Measurements from ENCODE around the gene TPO. TPM values are rescaled to one million over a fixed set of nuclear protein-coding genes. Genes with fewer than 3 reads are reported as not detected.

Gene TPO
- polyA plus RNA-seq, 1 donor from 2014 or later, result not detected

- Histone ChIP-seq H4K20me1 (ENCODE audit: insufficient read depth) (no peaks in the 10 kb centered on the region), H3F3A (ENCODE audit: insufficient read depth, low read length, poor library complexity, severe bottlenecking) (no peaks in the 10 kb centered on the region), H3K9me2 (ENCODE audit: insufficient read depth, low read length) (no peaks in the 10 kb centered on the region), H2AFZ (ENCODE audit: low read depth, low read length) (no peak overlapping the region), H3K9me3 (ENCODE audit: low read length) (no peaks in the 10 kb centered on the region), H3K4me3 (ENCODE audit: low read length) (no peak overlapping the region), H3K9ac (ENCODE audit: low read length) (no peak overlapping the region), H3K36me3 (ENCODE audit: insufficient read depth, low read length) (no peaks in the 10 kb centered on the region), H3K27ac (ENCODE audit: low read length) (no peak overlapping the region), H3K27me3 (ENCODE audit: insufficient read depth, low read depth, low read length) (no peaks in the 10 kb centered on the region), H3K4me2 (ENCODE audit: low read length) (no peak overlapping the region), H3K79me2 (replicated peaks; ENCODE audit: insufficient read depth, low read length) (no peaks in the 10 kb centered on the region)
- TF ChIP-seq POLR2AphosphoS5 (IDR thresholded peaks at IDR 0.05), result no peak
Measured at GRCh38 chr2:1497122-1497611, 83.9 kb downstream of the TPO start.

DNA sequence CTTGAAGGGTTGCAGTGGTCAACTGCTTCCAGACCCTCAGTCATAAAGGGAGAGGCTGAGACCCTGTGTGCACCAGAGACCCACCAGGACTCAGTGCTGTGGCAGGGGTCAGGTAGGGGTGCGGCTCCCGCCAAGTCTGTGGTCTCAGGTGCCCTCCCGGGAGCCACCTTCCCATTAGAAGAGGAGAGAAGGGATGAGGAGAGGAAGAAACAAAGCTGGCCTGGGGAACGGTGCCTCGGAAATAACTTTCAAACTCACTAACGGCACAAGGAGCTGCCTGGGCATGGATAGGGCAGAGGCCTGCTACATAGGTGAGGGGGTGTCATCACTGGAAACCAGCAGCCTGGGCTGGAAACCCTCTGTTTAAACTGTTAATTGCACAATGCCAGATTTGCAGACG, 84.9 kb downstream of the TPO start:
- Histone ChIP-seq H3K9me3 (ENCODE audit: low read length) (no peaks in the 10 kb centered on the region), H4K20me1 (ENCODE audit: insufficient read depth) (no peaks in the 10 kb centered on the region), H3K27me3 (ENCODE audit: insufficient read depth, low read depth, low read length) (no peaks in the 10 kb centered on the region), H3F3A (ENCODE audit: insufficient read depth, low read length, poor library complexity, severe bottlenecking) (no peaks in the 10 kb centered on the region), H2AFZ (ENCODE audit: low read depth, low read length) (no peak overlapping the region), H3K4me2 (ENCODE audit: low read length) (no peak overlapping the region), H3K27ac (ENCODE audit: low read length) (no peak overlapping the region), H3K79me2 (replicated peaks; ENCODE audit: insufficient read depth, low read length) (no peaks in the 10 kb centered on the region), H3K4me3 (ENCODE audit: low read length) (no peak overlapping the region), H3K9me2 (ENCODE audit: insufficient read depth, low read length) (no peaks in the 10 kb centered on the region), H3K36me3 (ENCODE audit: insufficient read depth, low read length) (no peaks in the 10 kb centered on the region), H3K9ac (ENCODE audit: low read length) (no peak overlapping the region)
- TF ChIP-seq TAF1 (IDR thresholded peaks at IDR 0.05; ENCODE audit: low read depth) (no peak), RAD21 (conservative IDR thresholded peaks at IDR 0.05) (no peak), EP300 (conservative IDR thresholded peaks at IDR 0.05; ENCODE audit: poor library complexity, severe bottlenecking) (no peak), POLR2AphosphoS5 (IDR thresholded peaks at IDR 0.05) (no peak), EZH2 (IDR thresholded peaks at IDR 0.05; ENCODE audit: borderline replicate concordance, insufficient read depth, low read length, poor library complexity, severe bottlenecking) (no peak), SMC3 (conservative IDR thresholded peaks at IDR 0.05; ENCODE audit: poor library complexity) (no peak), MXI1 (conservative IDR thresholded peaks at IDR 0.05; ENCODE audit: poor library complexity, severe bottlenecking) (no peak)
- TF ChIP-seq, protein P1, sequence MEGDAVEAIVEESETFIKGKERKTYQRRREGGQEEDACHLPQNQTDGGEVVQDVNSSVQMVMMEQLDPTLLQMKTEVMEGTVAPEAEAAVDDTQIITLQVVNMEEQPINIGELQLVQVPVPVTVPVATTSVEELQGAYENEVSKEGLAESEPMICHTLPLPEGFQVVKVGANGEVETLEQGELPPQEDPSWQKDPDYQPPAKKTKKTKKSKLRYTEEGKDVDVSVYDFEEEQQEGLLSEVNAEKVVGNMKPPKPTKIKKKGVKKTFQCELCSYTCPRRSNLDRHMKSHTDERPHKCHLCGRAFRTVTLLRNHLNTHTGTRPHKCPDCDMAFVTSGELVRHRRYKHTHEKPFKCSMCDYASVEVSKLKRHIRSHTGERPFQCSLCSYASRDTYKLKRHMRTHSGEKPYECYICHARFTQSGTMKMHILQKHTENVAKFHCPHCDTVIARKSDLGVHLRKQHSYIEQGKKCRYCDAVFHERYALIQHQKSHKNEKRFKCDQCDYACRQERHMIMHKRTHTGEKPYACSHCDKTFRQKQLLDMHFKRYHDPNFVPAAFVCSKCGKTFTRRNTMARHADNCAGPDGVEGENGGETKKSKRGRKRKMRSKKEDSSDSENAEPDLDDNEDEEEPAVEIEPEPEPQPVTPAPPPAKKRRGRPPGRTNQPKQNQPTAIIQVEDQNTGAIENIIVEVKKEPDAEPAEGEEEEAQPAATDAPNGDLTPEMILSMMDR (IDR thresholded peaks at IDR 0.05; ENCODE audit: poor library complexity, severe bottlenecking), result no peak
- TF ChIP-seq, protein P2, sequence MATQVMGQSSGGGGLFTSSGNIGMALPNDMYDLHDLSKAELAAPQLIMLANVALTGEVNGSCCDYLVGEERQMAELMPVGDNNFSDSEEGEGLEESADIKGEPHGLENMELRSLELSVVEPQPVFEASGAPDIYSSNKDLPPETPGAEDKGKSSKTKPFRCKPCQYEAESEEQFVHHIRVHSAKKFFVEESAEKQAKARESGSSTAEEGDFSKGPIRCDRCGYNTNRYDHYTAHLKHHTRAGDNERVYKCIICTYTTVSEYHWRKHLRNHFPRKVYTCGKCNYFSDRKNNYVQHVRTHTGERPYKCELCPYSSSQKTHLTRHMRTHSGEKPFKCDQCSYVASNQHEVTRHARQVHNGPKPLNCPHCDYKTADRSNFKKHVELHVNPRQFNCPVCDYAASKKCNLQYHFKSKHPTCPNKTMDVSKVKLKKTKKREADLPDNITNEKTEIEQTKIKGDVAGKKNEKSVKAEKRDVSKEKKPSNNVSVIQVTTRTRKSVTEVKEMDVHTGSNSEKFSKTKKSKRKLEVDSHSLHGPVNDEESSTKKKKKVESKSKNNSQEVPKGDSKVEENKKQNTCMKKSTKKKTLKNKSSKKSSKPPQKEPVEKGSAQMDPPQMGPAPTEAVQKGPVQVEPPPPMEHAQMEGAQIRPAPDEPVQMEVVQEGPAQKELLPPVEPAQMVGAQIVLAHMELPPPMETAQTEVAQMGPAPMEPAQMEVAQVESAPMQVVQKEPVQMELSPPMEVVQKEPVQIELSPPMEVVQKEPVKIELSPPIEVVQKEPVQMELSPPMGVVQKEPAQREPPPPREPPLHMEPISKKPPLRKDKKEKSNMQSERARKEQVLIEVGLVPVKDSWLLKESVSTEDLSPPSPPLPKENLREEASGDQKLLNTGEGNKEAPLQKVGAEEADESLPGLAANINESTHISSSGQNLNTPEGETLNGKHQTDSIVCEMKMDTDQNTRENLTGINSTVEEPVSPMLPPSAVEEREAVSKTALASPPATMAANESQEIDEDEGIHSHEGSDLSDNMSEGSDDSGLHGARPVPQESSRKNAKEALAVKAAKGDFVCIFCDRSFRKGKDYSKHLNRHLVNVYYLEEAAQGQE (IDR thresholded peaks at IDR 0.05; ENCODE audit: borderline replicate concordance), result no peak
